ENCODE data around the gene LRFN3. TPM values are rescaled to one million over a fixed set of nuclear protein-coding genes. Genes with fewer than 3 reads are reported as not detected.

The LRFN3 gene
- total and polyA plus RNA-seq, 2 of the 13 experiments (the other 11 are each of a cell fraction or from before 2014, with no cell fraction given): 0.74 to 1.6 TPM

- POLR2A ChIA-PET: interaction anchor here (1.5 kb wide), 1 partner anchor 13 kb away, joined by 3 read pairs; no protein-coding TSS in a partner anchor
- no peak for TF ChIP-seq ZNF781 (CRISPR knock-in tag; IDR thresholded peaks at IDR 0.05; ENCODE audit: borderline replicate concordance, not compliant biosample characterization)
- TF ChIP-seq FOSL1 (CRISPR knock-in tag; IDR thresholded peaks at IDR 0.05; ENCODE audit: borderline replicate concordance): no peak
- TF ChIP-seq ZNF562 (CRISPR knock-in tag; IDR thresholded peaks at IDR 0.05; ENCODE audit: borderline replicate concordance): no peak
- no peak for TF ChIP-seq RBAK (CRISPR knock-in tag; IDR thresholded peaks at IDR 0.05)
- TF ChIP-seq KLF9 (CRISPR knock-in tag; IDR thresholded peaks at IDR 0.05; ENCODE audit: low read depth): no peak
- no peak for TF ChIP-seq CBFB (CRISPR knock-in tag; IDR thresholded peaks at IDR 0.05)
- TF ChIP-seq, protein P1, sequence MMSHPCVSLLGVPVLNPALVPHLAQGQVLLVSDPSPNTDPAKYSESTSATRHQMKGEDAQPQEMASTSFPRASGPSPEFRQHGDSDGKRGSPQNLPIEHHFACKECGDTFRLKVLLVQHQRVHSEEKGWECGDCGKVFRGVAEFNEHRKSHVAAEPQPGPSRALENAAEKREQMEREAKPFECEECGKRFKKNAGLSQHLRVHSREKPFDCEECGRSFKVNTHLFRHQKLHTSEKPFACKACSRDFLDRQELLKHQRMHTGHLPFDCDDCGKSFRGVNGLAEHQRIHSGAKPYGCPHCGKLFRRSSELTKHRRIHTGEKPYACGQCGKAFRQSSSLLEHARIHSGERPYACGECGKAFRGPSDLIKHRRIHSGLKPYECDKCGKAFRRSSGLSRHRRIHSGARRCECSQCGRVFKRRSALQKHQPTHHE (CRISPR knock-in tag; IDR thresholded peaks at IDR 0.05; ENCODE audit: borderline replicate concordance): no peak
- TF ChIP-seq, protein P2, sequence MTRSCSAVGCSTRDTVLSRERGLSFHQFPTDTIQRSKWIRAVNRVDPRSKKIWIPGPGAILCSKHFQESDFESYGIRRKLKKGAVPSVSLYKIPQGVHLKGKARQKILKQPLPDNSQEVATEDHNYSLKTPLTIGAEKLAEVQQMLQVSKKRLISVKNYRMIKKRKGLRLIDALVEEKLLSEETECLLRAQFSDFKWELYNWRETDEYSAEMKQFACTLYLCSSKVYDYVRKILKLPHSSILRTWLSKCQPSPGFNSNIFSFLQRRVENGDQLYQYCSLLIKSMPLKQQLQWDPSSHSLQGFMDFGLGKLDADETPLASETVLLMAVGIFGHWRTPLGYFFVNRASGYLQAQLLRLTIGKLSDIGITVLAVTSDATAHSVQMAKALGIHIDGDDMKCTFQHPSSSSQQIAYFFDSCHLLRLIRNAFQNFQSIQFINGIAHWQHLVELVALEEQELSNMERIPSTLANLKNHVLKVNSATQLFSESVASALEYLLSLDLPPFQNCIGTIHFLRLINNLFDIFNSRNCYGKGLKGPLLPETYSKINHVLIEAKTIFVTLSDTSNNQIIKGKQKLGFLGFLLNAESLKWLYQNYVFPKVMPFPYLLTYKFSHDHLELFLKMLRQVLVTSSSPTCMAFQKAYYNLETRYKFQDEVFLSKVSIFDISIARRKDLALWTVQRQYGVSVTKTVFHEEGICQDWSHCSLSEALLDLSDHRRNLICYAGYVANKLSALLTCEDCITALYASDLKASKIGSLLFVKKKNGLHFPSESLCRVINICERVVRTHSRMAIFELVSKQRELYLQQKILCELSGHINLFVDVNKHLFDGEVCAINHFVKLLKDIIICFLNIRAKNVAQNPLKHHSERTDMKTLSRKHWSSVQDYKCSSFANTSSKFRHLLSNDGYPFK (CRISPR knock-in tag; IDR thresholded peaks at IDR 0.05; ENCODE audit: borderline replicate concordance): no peak
- no peak for TF ChIP-seq ZNF512 (CRISPR knock-in tag; IDR thresholded peaks at IDR 0.05)
- no peak for TF ChIP-seq DBP (CRISPR knock-in tag; IDR thresholded peaks at IDR 0.05; ENCODE audit: not compliant biosample characterization)
- no peak for TF ChIP-seq SP1 (IDR thresholded peaks at IDR 0.05)
- TF ChIP-seq SP1 (CRISPR knock-in tag; IDR thresholded peaks at IDR 0.05): no peak
- no peak for TF ChIP-seq ZNF138 (CRISPR knock-in tag; IDR thresholded peaks at IDR 0.05; ENCODE audit: low read depth)
- TF ChIP-seq ATRX (CRISPR knock-in tag; IDR thresholded peaks at IDR 0.05; ENCODE audit: borderline replicate concordance): no peak
- no peak for TF ChIP-seq ZKSCAN1 (IDR thresholded peaks at IDR 0.05; ENCODE audit: low read length)
- TF ChIP-seq HNRNPLL (IDR thresholded peaks at IDR 0.05; ENCODE audit: low read depth, low read length, poor library complexity, severe bottlenecking): no peak
- no peak for TF ChIP-seq NFKBIZ (CRISPR knock-in tag; IDR thresholded peaks at IDR 0.05)
- Histone ChIP-seq H3K27me3 (ENCODE audit: control insufficient read depth in 1 of 2, insufficient read depth in 2 of 2, low read length in 2 of 2) (no peaks in the 10 kb centered on the region), H3K79me2 (ENCODE audit: insufficient read depth, low read length) (no peaks in the 10 kb centered on the region), H2AFZ (ENCODE audit: low read length) (no peak overlapping the region), H3K4me3 (replicated peaks in 1 of 3; ENCODE audit: insufficient read depth in 1 of 3, low read depth in 2 of 3, low read length in 3 of 3) (no peak overlapping the region), H3K36me3 (replicated peaks in 1 of 2; ENCODE audit: control insufficient read depth in 1 of 2, insufficient read depth in 2 of 2, low read length in 2 of 2) (no peaks in the 10 kb centered on the region; a peak in 1 of 5 replicates), H3K9ac (ENCODE audit: insufficient read depth, low read depth, low read length) (no peak overlapping the region), H3K4me2 (ENCODE audit: low read depth, low read length) (no peak overlapping the region), H3K9me3 (ENCODE audit: low read length) (no peaks in the 10 kb centered on the region), H3K27ac (ENCODE audit: extremely low read length, insufficient read depth, low read length) (no peak overlapping the region), H4K20me1 (ENCODE audit: insufficient read depth, low read length) (no peaks in the 10 kb centered on the region), H3K4me1 (ENCODE audit: insufficient read depth, low read length) (peaks cover 9% of the 10 kb centered on the region)
- no TSS peak for BruUV-seq (replicated peaks)
- 98% methylated on average over 41 of the region's 52 CpGs for WGBS (ENCODE audit: low lambda C conversion rate)
- intact Hi-C loops (cut with micrococcal nuclease; ENCODE audit: unreplicated experiment): no loop called here
- DNase-seq (ENCODE audit: low spot score) (no peak), ATAC-seq (no peak), FAIRE-seq (no peak)
- CTCF ChIA-PET (ENCODE audit: low intra/inter-chr PET ratio, low total read pairs): no interaction called here
- in situ Hi-C loops (cut with HindIII; ENCODE audit: extremely low pct_ligation_motif_present, low pct_unique_long_range_greater_than_20kb): no loop called here
These were observed 8.4 kb downstream of the LRFN3 start for GRCh38 chr19:35944556-35944955.

Measured in HepG2 (cell line).